GM12878 (cell line): ENCODE results near the gene SAP25. TPM values are rescaled to one million over a fixed set of nuclear protein-coding genes. Genes with fewer than 3 reads are reported as not detected.

ENCODE experiments used
- ATAC-seq: fragments of 200-7000 bp; cut with Tn5 transposase; 3 replicates; pipeline ENCODE4 v1.9.1; 2020; ENCODE audit warnings: mild to moderate bottlenecking, moderate library complexity
- BruUV-seq: library from RNA; stranded (reverse); fragments of 400-500 nt; replicated peaks from 2 replicates; lab custom pipeline; 2021; lab: Mats Ljungman, UMichigan
- CTCF ChIA-PET: fragments of 300-600 bp; sonication (Branson Sonifier 250); formaldehyde crosslinking; extraction: SDS; loops from one replicate; lab custom pipeline; 2021; ENCODE audit warnings: inconsistent platforms; lab: Yijun Ruan, JAX
- POLR2A ChIA-PET: fragments of 350-600 bp; formaldehyde crosslinking; extraction: SDS; loops from one replicate; lab custom pipeline; 2021; ENCODE audit warnings: inconsistent platforms; lab: Charles Lee
- RAD21 ChIA-PET: fragments of 300-600 bp; sonication (Branson Sonifier 250); formaldehyde crosslinking; loops from one replicate; lab custom pipeline; 2023; ENCODE audit warnings: antibody characterized with exemption; ENCODE audit not compliant: unreplicated experiment; lab: Charles Lee
- SMC1A ChIA-PET: fragments of 300-600 bp; sonication (Branson Sonifier 250); formaldehyde crosslinking; loops from one replicate; lab custom pipeline; 2023; ENCODE audit not compliant: unreplicated experiment, uncharacterized antibody; lab: Charles Lee
- DNase-seq: peaks from one replicate; pipeline ENCODE4 v3.0.0-alpha.2; 2011; ENCODE audit warnings: low read depth, low spot score
- FAIRE-seq: peaks from 3 replicates; lab custom pipeline; 2011; peaks lifted over from hg19 to GRCh38; lab: Jason Lieb, UNC
- H2AFZ ChIP-seq: 2 replicates; pipeline ENCODE4 v1.6.0; 2011; ENCODE audit warnings: low read depth, low read length, control low read depth; ENCODE audit not compliant: control insufficient read depth
- H3K27ac ChIP-seq: 2 replicates; pipeline ENCODE4 v1.5.1; 2011; ENCODE audit warnings: control low read depth; ENCODE audit not compliant: control insufficient read depth, insufficient read depth
- H3K27me3 ChIP-seq, 2 experiments: replicated peaks in 1 of 2; 2 replicates each; pipeline versions ENCODE4 v1.6.0 to v1.6.1; 2011; ENCODE audit warnings: low read length in 1 of 2; ENCODE audit not compliant: control insufficient read depth in 2 of 2, insufficient read depth in 2 of 2
- H3K36me3 ChIP-seq, 2 experiments: 2 replicates each; pipeline ENCODE4 v1.5.1; 2011; ENCODE audit warnings: low read length in 1 of 2; ENCODE audit not compliant: control insufficient read depth in 2 of 2, insufficient read depth in 2 of 2
- H3K4me1 ChIP-seq: 2 replicates; pipeline ENCODE4 v1.6.1; 2011; ENCODE audit warnings: mild to moderate bottlenecking, low read length, moderate library complexity, mixed read lengths; ENCODE audit not compliant: control insufficient read depth, insufficient read depth
- H3K4me2 ChIP-seq: 2 replicates; pipeline ENCODE4 v1.6.0; 2011; ENCODE audit warnings: control low read depth; ENCODE audit not compliant: control insufficient read depth, insufficient read depth
- H3K4me3 ChIP-seq: fragments of 200-600 bp; sonication (generic); 2 replicates; pipeline ENCODE4 v1.5.1; 2016
- H3K79me2 ChIP-seq: 2 replicates; pipeline ENCODE4 v1.6.0; 2011; ENCODE audit warnings: low read length; ENCODE audit not compliant: control insufficient read depth, insufficient read depth
- H3K9ac ChIP-seq: 2 replicates; pipeline ENCODE4 v1.8.0; 2011; ENCODE audit warnings: low read length, control low read depth, mixed read lengths; ENCODE audit not compliant: control insufficient read depth, insufficient read depth
- H3K9me3 ChIP-seq: replicated peaks from 3 replicates; pipeline ENCODE4 v1.5.1; 2011; ENCODE audit warnings: mild to moderate bottlenecking, low read length; ENCODE audit not compliant: control insufficient read depth, insufficient read depth
- H4K20me1 ChIP-seq: 2 replicates; pipeline ENCODE4 v1.6.0; 2011; ENCODE audit not compliant: control insufficient read depth, insufficient read depth
- SIX5 ChIP-seq: IDR thresholded peaks from 2 replicates; pipeline ENCODE4 v1.6.1; 2011; ENCODE audit warnings: mild to moderate bottlenecking, low read depth, low read length, moderate library complexity; ENCODE audit not compliant: severe bottlenecking
- ZBTB40 ChIP-seq: fragments of 450-650 bp; IDR thresholded peaks from 2 replicates; pipeline ENCODE4 v1.6.1; 2016; ENCODE audit warnings: mild to moderate bottlenecking, moderate library complexity, borderline replicate concordance
- WGBS: methylation state at CpG from one replicate; pipeline ENCODE4 v1.1.6; 2016; ENCODE audit warnings: low lambda C conversion rate; ENCODE audit not compliant: insufficient replicate concordance, insufficient coverage; ENCODE audit errors: missing lambda C conversion rate; 5-methylcytosine and 5-hydroxymethylcytosine counted together
- in situ Hi-C: fragments of 300-500 bp; cut with MboI; formaldehyde crosslinking; loops from 9 replicates; pipeline ENCODE4 v1.14.3; 2018; ENCODE audit warnings: mixed read lengths
- intact Hi-C: fragments of 100-400 bp; cut with micrococcal nuclease; formaldehyde crosslinking; loops from one replicate; pipeline ENCODE4 v1.14.2; 2022; ENCODE audit not compliant: unreplicated experiment
- polyA plus RNA-seq, 11 experiments: library from polyadenylated mRNA; depleted of rRNA in 4 of 11; unstranded in 6 of 11; stranded (reverse) in 5 of 11; fragments of >200 nt; fragmentation: Nextera tagmentation in 4 of 11; fragmentation: Illumina TruSeq in 1 of 11; extraction: Ambion mirVana in 4 of 11; extraction: Trizol in 1 of 11; gene quantifications; 1 replicate in 1 of 11; 2 replicates in 10 of 11; pipeline versions ENCODE4 v1.2.1 to v1.2.3, GENCODE V29; 2011 to 2016; ENCODE audit warnings: inconsistent platforms in 2 of 11, missing spikeins in 2 of 11, low read depth in 1 of 11
- total RNA-seq, 4 experiments: library from RNA; depleted of rRNA in 3 of 4; stranded (reverse); fragments of >200 nt in 3 of 4; fragmentation: Illumina TruSeq in 1 of 4; extraction: Trizol in 1 of 4; gene quantifications; 2 replicates each; pipeline versions ENCODE4 v1.2.1 to v1.2.3, GENCODE V29; 2013 to 2021
- TF ChIP-seq, protein P1 (sequence below): fragments of 450-650 bp; IDR thresholded peaks from 2 replicates; pipeline ENCODE4 v1.6.1; 2016; ENCODE audit warnings: mild to moderate bottlenecking

SAP25 gene
- total and polyA plus RNA-seq, 10 of the 15 experiments (the other 5 are each of a cell fraction or from before 2014, with no cell fraction given) = 0.14 to 8.6 (median 1.1) TPM

DNA sequence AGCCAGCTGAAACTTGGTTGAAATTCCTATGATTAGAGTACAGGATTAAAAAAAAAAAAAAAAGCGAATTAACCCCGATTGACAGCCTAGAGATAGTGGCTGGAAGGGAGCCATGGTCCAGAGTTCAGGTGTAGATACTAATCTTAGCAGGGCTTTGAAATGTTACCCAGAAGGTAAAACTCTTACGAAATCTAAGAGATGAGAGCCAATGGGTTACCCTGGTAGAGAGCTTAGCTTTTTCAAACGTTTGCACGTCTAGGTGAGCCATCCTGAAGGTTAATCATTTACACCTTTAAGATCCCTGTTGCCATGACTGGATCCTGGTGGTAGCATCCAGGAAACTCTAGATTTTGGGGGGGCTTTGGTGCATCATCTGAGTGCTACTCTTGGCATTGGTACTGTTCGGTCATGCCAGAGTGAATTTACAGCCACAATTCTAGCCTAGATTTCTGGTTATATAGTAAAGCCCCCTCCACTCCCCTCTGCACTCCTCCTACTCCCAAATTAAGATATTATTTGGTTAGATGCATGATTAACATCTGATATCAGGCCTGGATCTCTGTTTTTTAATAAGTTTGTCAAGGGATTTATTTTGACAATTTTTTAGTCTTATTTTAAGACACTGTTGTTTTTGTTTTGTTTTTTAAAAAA, 33.5 kb downstream of the SAP25 start:
- RAD21 ChIA-PET = interaction anchor here (1.6 to 11.5 kb wide), 2 partner anchors 20 to 46 kb away, joined by 5 to 90 read pairs; partner anchors contain the start of genes FBXO24 and LRCH4
- BruUV-seq = TSS peak; percentile 47
- no peak for FAIRE-seq
- Histone ChIP-seq H3K27me3 (no peaks in the 10 kb centered on the region), H2AFZ (no peak overlapping the region), H3K9ac (peak overlapping the region; percentile 76), H3K9me3 (no peaks in the 10 kb centered on the region), H3K27ac (peak overlapping the region; percentile 67), H3K4me3 (peak overlapping the region; percentile 85), H3K79me2 (peaks cover 56% of the 10 kb centered on the region), H3K4me2 (peak overlapping the region; percentile 90), H3K36me3 (peaks cover 0 to 4% of the 10 kb centered on the region in 2 experiments; a peak in 1 of 4 replicates), H3K4me1 (peaks cover 28% of the 10 kb centered on the region), H4K20me1 (no peaks in the 10 kb centered on the region)
- no peak for ATAC-seq
- SMC1A ChIA-PET = interaction anchor here (0.6 to 6.0 kb wide), 5 partner anchors 9 to 313 kb away, joined by 3 to 16 read pairs (median 5); partner anchors contain the start of gene TSC22D4
- no peak for DNase-seq
- POLR2A ChIA-PET = interaction anchor here (0.6 to 5.7 kb wide), 6 partner anchors 9 to 651 kb away, joined by 3 to 28 read pairs (median 5); partner anchors contain the start of genes FBXO24 and LRCH4
- CTCF ChIA-PET = interaction anchor here (1.1 kb wide), 1 partner anchor 72 kb away, joined by 3 read pairs; the partner anchor contains the start of gene MOSPD3
- in situ Hi-C loops = no loop called here
- TF ChIP-seq, protein P1, sequence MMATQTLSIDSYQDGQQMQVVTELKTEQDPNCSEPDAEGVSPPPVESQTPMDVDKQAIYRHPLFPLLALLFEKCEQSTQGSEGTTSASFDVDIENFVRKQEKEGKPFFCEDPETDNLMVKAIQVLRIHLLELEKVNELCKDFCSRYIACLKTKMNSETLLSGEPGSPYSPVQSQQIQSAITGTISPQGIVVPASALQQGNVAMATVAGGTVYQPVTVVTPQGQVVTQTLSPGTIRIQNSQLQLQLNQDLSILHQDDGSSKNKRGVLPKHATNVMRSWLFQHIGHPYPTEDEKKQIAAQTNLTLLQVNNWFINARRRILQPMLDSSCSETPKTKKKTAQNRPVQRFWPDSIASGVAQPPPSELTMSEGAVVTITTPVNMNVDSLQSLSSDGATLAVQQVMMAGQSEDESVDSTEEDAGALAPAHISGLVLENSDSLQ = 0 out of 2 replicates have a peak, but pooled peaks have one; percentile 26
- TF ChIP-seq SIX5 (peak; percentile 6), ZBTB40 (no peak)
- intact Hi-C loops = loop anchor here (10.0 kb wide), 1 partner anchor 175 kb away; no protein-coding TSS in a partner anchor
- 19% methylated on average over 6 of the region's 6 CpGs for WGBS
